Measurements from ENCODE around the gene IL17A.
"Not testable (repeated sequence)": the region's sequence is repeated elsewhere in the genome, so short reads cannot be mapped to it uniquely, and the experiment has no call there.

Gene IL17A

GRCh38 chr6:52164319-52165094, 21.7 kb upstream of the IL17A start:
- no peak for DNase-seq

GRCh38 chr6:52167267-52167666, 18.9 kb upstream of the IL17A start:
- DNase-seq: no peak

GRCh38 chr6:52168351-52168750, 17.8 kb upstream of the IL17A start:
- DNase-seq: not testable (repeated sequence)

- DNase-seq: no peak
These were observed 12.1 kb upstream of the IL17A start for GRCh38 chr6:52174118-52174517.

- no peak for DNase-seq
These were observed 9.6 kb upstream of the IL17A start for GRCh38 chr6:52176550-52176949.

GRCh38 chr6:52177961-52178360, 8.2 kb upstream of the IL17A start:
- DNase-seq: no peak

GRCh38 chr6:52180787-52181558, 5.2 kb upstream of the IL17A start:
- DNase-seq: no peak

- no peak for DNase-seq
These were observed 3.0 kb upstream of the IL17A start for GRCh38 chr6:52183131-52183713.

- no peak for DNase-seq
These were observed 305 bp downstream of the IL17A start for GRCh38 chr6:52186480-52186879.

- no peak for DNase-seq
These were observed 923 bp downstream of the IL17A start for GRCh38 chr6:52187098-52187497.

GRCh38 chr6:52189974-52190373, 3.8 kb downstream of the IL17A start:
- no peak for DNase-seq

GRCh38 chr6:52190409-52190808, 4.2 kb downstream of the IL17A start:
- DNase-seq: no peak

GRCh38 chr6:52191824-52192223, 5.6 kb downstream of the IL17A start:
- no peak for DNase-seq

GRCh38 chr6:52195886-52196285, 9.7 kb downstream of the IL17A start:
- DNase-seq: no peak

- not testable (repeated sequence) for DNase-seq
These were observed 13.9 kb downstream of the IL17A start for GRCh38 chr6:52200088-52200487.

GRCh38 chr6:52201046-52201445, 14.9 kb downstream of the IL17A start:
- DNase-seq: no peak

- DNase-seq: no peak
These were observed 15.3 kb downstream of the IL17A start for GRCh38 chr6:52201493-52201892.

- no peak for DNase-seq
These were observed 20.9 kb downstream of the IL17A start for GRCh38 chr6:52207066-52207465.

GRCh38 chr6:52208612-52209011, 22.4 kb downstream of the IL17A start:
- DNase-seq: no peak

GRCh38 chr6:52209770-52210169, 23.6 kb downstream of the IL17A start:
- DNase-seq: no peak

- no peak for DNase-seq
These were observed 24.1 kb downstream of the IL17A start for GRCh38 chr6:52210227-52210626.

GRCh38 chr6:52213127-52213526, 27.0 kb downstream of the IL17A start:
- no peak for DNase-seq

GRCh38 chr6:52215787-52216186, 29.6 kb downstream of the IL17A start:
- no peak for DNase-seq
